Keratinocyte (primary cell): ENCODE results near the gene MID1.

Source experiments
- CTCF ChIP-seq, 3 experiments: IDR thresholded peaks in 1 of 3; conservative IDR thresholded peaks in 1 of 3; optimal IDR thresholded peaks in 1 of 3; 2 replicates in 2 of 3; 3 replicates in 1 of 3; pipeline versions ENCODE3 to v1.5.1; 2011; ENCODE audit warnings: low read length in 3 of 3, mild to moderate bottlenecking in 3 of 3, moderate library complexity in 2 of 3, control low read depth in 1 of 3, inconsistent platforms in 1 of 3; ENCODE audit not compliant: insufficient read depth in 2 of 3; ENCODE audit errors: extremely low read depth in 1 of 3
- EZH2 ChIP-seq: IDR thresholded peaks from one replicate; pipeline ENCODE4 v1.6.1; 2012; ENCODE audit warnings: inconsistent platforms, mild to moderate bottlenecking, low read length, moderate library complexity

GRCh38 chrX:10506781-10507180 is 113.6 kb downstream of the MID1 start:
- TF ChIP-seq EZH2, result no peak
- no peak for TF ChIP-seq CTCF (optimal IDR thresholded peaks at IDR 0.05 in 1 of 3, IDR thresholded peaks at IDR 0.05 in 1 of 3, conservative IDR thresholded peaks at IDR 0.05 in 1 of 3; ENCODE audit: extremely low read depth in 1 of 3, insufficient read depth in 2 of 3, low read length in 3 of 3)
